CD4-positive, alpha-beta T cell (primary cell): Measurements from ENCODE around the gene SLC24A3. TPM values are rescaled to one million over a fixed set of nuclear protein-coding genes. Genes with fewer than 3 reads are reported as not detected.

Experiments
- ATAC-seq: fragments of 200-7000 bp; cut with Tn5 transposase; one replicate; pipeline ENCODE4 v1.10.0; 2022; ENCODE audit warnings: mild to moderate bottlenecking; ENCODE audit not compliant: poor library complexity
- CTCF ChIA-PET: fragments of 350-600 bp; sonication (Branson Sonifier 250); formaldehyde crosslinking; loops from one replicate; lab custom pipeline; 2021; ENCODE audit warnings: antibody characterized with exemption, inconsistent platforms; lab: Charles Lee
- POLR2A ChIA-PET: fragments of 350-600 bp; sonication (Branson Sonifier 250); formaldehyde crosslinking; loops from one replicate; lab custom pipeline; 2021; ENCODE audit warnings: antibody characterized with exemption, inconsistent platforms; lab: Charles Lee
- DNase-seq, 14 experiments: peaks; one replicate each; pipeline ENCODE4 v3.0.0-alpha.2; 2013 to 2020; ENCODE audit warnings: mixed read lengths in 2 of 14
- H3K27ac ChIP-seq, 2 donors: one replicate each; pipeline versions ENCODE4 v1.5.1 to v1.7.0; 2013; ENCODE audit warnings: low read length in 2 of 2, low read depth in 1 of 2, mild to moderate bottlenecking in 1 of 2
- H3K27me3 ChIP-seq, 2 experiments: 1 replicate in 1 of 2; 2 replicates in 1 of 2; pipeline versions ENCODE4 v1.6.1 to v1.7.0; 2013; ENCODE audit warnings: low read length in 2 of 2, control low read depth in 1 of 2, mild to moderate bottlenecking in 1 of 2, moderate library complexity in 1 of 2; ENCODE audit not compliant: insufficient read depth in 2 of 2, control insufficient read depth in 1 of 2
- H3K36me3 ChIP-seq: one replicate; pipeline ENCODE4 v1.6.1; 2013; ENCODE audit warnings: low read length, control low read depth; ENCODE audit not compliant: insufficient read depth
- H3K4me1 ChIP-seq: one replicate; pipeline ENCODE4 v1.6.1; 2013; ENCODE audit warnings: low read length, control low read depth; ENCODE audit not compliant: insufficient read depth
- H3K4me3 ChIP-seq: one replicate; pipeline ENCODE4 v1.5.1; 2013; ENCODE audit warnings: mild to moderate bottlenecking, low read length, moderate library complexity
- H3K9me3 ChIP-seq, 2 experiments: 1 replicate in 1 of 2; 2 replicates in 1 of 2; pipeline versions ENCODE4 v1.6.1 to v1.7.0; 2013; ENCODE audit warnings: low read length in 2 of 2, mild to moderate bottlenecking in 2 of 2, control low read depth in 1 of 2, moderate library complexity in 1 of 2; ENCODE audit not compliant: control insufficient read depth in 1 of 2, insufficient read depth in 1 of 2
- H3K27ac Mint-ChIP-seq: one replicate; pipeline ENCODE4 v1.8.0; 2020; ENCODE audit warnings: mixed read lengths
- H3K27me3 Mint-ChIP-seq: one replicate; pipeline ENCODE4 v1.8.0; 2021; ENCODE audit warnings: mixed read lengths
- H3K36me3 Mint-ChIP-seq: one replicate; pipeline ENCODE4 v1.8.0; 2021; ENCODE audit warnings: low read depth, mixed read lengths
- H3K4me1 Mint-ChIP-seq: one replicate; pipeline ENCODE4 v1.8.0; 2021; ENCODE audit warnings: low read depth, mixed read lengths
- H3K4me3 Mint-ChIP-seq: one replicate; pipeline ENCODE4 v1.8.0; 2020; ENCODE audit warnings: mild to moderate bottlenecking, mixed read lengths
- H3K9me3 Mint-ChIP-seq: one replicate; pipeline ENCODE4 v1.8.0; 2020; ENCODE audit warnings: mixed read lengths
- CTCF ChIP-seq: fragments of 200-600 bp; IDR thresholded peaks from one replicate; pipeline ENCODE4 v1.8.0; 2022; ENCODE audit warnings: antibody characterized with exemption, mild to moderate bottlenecking
- intact Hi-C, 2 experiments: fragments of 100-400 bp; cut with DNase I in 1 of 2; cut with micrococcal nuclease in 1 of 2; formaldehyde crosslinking; loops; one replicate each; pipeline versions ENCODE4 v1.15.1 to v1.9.0; 2023 to 2025; cut with DNase I, micrococcal nuclease
- total RNA-seq, 174 experiments: library from RNA in 2 of 174; stranded (reverse) in 2 of 174; gene quantifications; one replicate each; pipeline ENCODE4 v1.2.3 and lab custom pipeline; 2021 to 2026

The SLC24A3 gene
- total RNA-seq, 2 experiments from 2014 or later = not detected

GRCh38 chr20:19460386-19460785 is 247.9 kb downstream of the SLC24A3 start:
- Histone ChIP-seq H3K9me3 (peaks cover 0 to 5% of the 10 kb centered on the region in 2 experiments), H3K4me1 (no peaks in the 10 kb centered on the region), H3K27ac (no peak overlapping the region), H3K27me3 (no peaks in the 10 kb centered on the region), H3K36me3 (no peaks in the 10 kb centered on the region), H3K4me3 (no peak overlapping the region)
- TF ChIP-seq CTCF = no peak
- CTCF ChIA-PET = no interaction called here
- H3K27me3 Mint-ChIP-seq = no peaks in the 10 kb centered on the region
- no peak overlapping the region for H3K4me3 Mint-ChIP-seq
- DNase-seq (no peak), ATAC-seq (no peak)
- H3K36me3 Mint-ChIP-seq = no peaks in the 10 kb centered on the region
- no peak overlapping the region for H3K27ac Mint-ChIP-seq
- POLR2A ChIA-PET = no interaction called here
- intact Hi-C loops = no loop called here
- no peaks in the 10 kb centered on the region for H3K9me3 Mint-ChIP-seq
- no peaks in the 10 kb centered on the region for H3K4me1 Mint-ChIP-seq

- no peak overlapping the region for H3K4me3 ChIP-seq
- TF ChIP-seq CTCF = no peak
- Mint-ChIP-seq H3K27ac (no peak overlapping the region), H3K9me3 (no peaks in the 10 kb centered on the region), H3K4me1 (no peaks in the 10 kb centered on the region), H3K27me3 (no peaks in the 10 kb centered on the region), H3K4me3 (no peak overlapping the region), H3K36me3 (no peaks in the 10 kb centered on the region)
- no peaks in the 10 kb centered on the region for H3K4me1 ChIP-seq
- DNase-seq (no peak), ATAC-seq (no peak)
- no peak overlapping the region for H3K27ac ChIP-seq
- CTCF ChIA-PET = no interaction called here
- H3K36me3 ChIP-seq = no peaks in the 10 kb centered on the region
- intact Hi-C loops = no loop called here
- no peaks in the 10 kb centered on the region for H3K27me3 ChIP-seq
- peaks cover 0 to 5% of the 10 kb centered on the region in 2 experiments for H3K9me3 ChIP-seq
- POLR2A ChIA-PET = no interaction called here
These were observed 250.0 kb downstream of the SLC24A3 start for GRCh38 chr20:19462491-19462890.

- Mint-ChIP-seq H3K27me3 (no peaks in the 10 kb centered on the region), H3K4me1 (no peaks in the 10 kb centered on the region), H3K27ac (no peak overlapping the region), H3K9me3 (no peaks in the 10 kb centered on the region), H3K36me3 (no peaks in the 10 kb centered on the region), H3K4me3 (no peak overlapping the region)
- TF ChIP-seq CTCF = no peak
- POLR2A ChIA-PET = no interaction called here
- H3K4me1 ChIP-seq = no peaks in the 10 kb centered on the region
- CTCF ChIA-PET = no interaction called here
- H3K27ac ChIP-seq = no peak overlapping the region
- H3K36me3 ChIP-seq = no peaks in the 10 kb centered on the region
- DNase-seq (no peak), ATAC-seq (no peak)
- H3K9me3 ChIP-seq = peaks cover 0 to 5% of the 10 kb centered on the region in 2 experiments
- no peaks in the 10 kb centered on the region for H3K27me3 ChIP-seq
- intact Hi-C loops = no loop called here
- H3K4me3 ChIP-seq = no peak overlapping the region
These were observed 251.2 kb downstream of the SLC24A3 start for GRCh38 chr20:19463597-19463996.
